ENCODE results near the gene SERTAD4. TPM values are rescaled to one million over a fixed set of nuclear protein-coding genes. Genes with fewer than 3 reads are reported as not detected.

Gene SERTAD4
- polyA plus RNA-seq, 3 donors, result not detected

DNA sequence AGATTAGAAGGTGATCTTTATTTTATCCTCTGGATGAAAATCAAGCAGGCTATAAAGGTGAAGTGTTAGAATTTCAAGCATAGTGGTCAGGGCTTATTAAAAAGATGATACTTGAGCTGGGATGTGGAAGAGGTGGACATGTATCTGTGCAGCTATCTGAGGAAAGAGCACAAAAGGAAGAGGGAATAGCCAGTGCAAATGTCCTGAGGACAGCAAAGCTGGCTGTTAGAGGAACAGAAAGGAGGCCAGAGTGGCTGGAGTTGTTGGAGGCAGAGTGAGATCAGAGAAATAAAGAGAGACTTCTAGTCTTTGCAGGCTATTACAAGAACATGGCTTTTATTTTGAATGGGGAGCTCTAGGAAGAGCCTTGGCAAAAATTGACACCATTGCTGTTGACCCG lies 4.4 kb upstream of the SERTAD4 start:
- no peak overlapping the region for H3K9ac ChIP-seq (ENCODE audit: insufficient read depth, low read length, poor library complexity, severe bottlenecking)
- no peak overlapping the region for H3K4me3 ChIP-seq (replicated peaks in 1 of 3; ENCODE audit: low read depth in 2 of 3, low read length in 3 of 3)
- no peaks in the 10 kb centered on the region for H3K79me2 ChIP-seq (ENCODE audit: insufficient read depth, low read length)
- Mint-ChIP-seq H3K9me3 (peaks cover 0 to 7% (median 2%) of the 10 kb centered on the region in 7 donors), H3K27me3 (ENCODE audit: low read depth in 3 of 3) (peaks cover 10 to 42% (median 26%) of the 10 kb centered on the region in 3 donors), H3K4me1 (peaks cover 3% of the 10 kb centered on the region), H3K27ac (no peak overlapping the region), H3K4me3 (no peak overlapping the region), H3K36me3 (peaks cover 0 to 1% of the 10 kb centered on the region in 2 donors)
- no peak overlapping the region for H3K4me2 ChIP-seq (replicated peaks; ENCODE audit: extremely low read depth, low read length, poor library complexity, severe bottlenecking)
- no peaks in the 10 kb centered on the region for H4K20me1 ChIP-seq (ENCODE audit: insufficient read depth, low read length)
- peaks cover 0 to 9% of the 10 kb centered on the region in 2 donors for H3K9me3 ChIP-seq (replicated peaks in 1 of 2; ENCODE audit: control insufficient read depth in 1 of 2, insufficient read depth in 1 of 2, low read length in 2 of 2)
- H3K27ac ChIP-seq (ENCODE audit: low read depth in 1 of 2, low read length in 2 of 2), result no peak overlapping the region
- no peaks in the 10 kb centered on the region for H3K36me3 ChIP-seq (replicated peaks in 1 of 2; ENCODE audit: control insufficient read depth in 1 of 2, insufficient read depth in 2 of 2, low read length in 2 of 2)
- intact Hi-C loops (cut with micrococcal nuclease), result no loop called here
- no peak overlapping the region for H2AFZ ChIP-seq (ENCODE audit: insufficient read depth, low read depth, low read length, poor library complexity, severe bottlenecking)
- H3K27me3 ChIP-seq (ENCODE audit: control insufficient read depth in 2 of 2, insufficient read depth in 2 of 2, low read length in 2 of 2), result peaks cover 35 to 55% of the 10 kb centered on the region in 2 donors
- 93% methylated on average over 1 of the region's 1 CpG for WGBS (ENCODE audit: insufficient coverage)
- no peak for DNase-seq
- no peak for TF ChIP-seq CTCF (IDR thresholded peaks at IDR 0.05)
- no peaks in the 10 kb centered on the region for H3K4me1 ChIP-seq (ENCODE audit: control insufficient read depth in 1 of 2, insufficient read depth in 2 of 2, low read length in 2 of 2)

GRCh38 chr1:210230149-210230695 lies 2.4 kb upstream of the SERTAD4 start:
- no peaks in the 10 kb centered on the region for H3K4me1 ChIP-seq (ENCODE audit: control insufficient read depth in 1 of 2, insufficient read depth in 2 of 2, low read length in 2 of 2)
- no peak for DNase-seq
- H2AFZ ChIP-seq (ENCODE audit: insufficient read depth, low read depth, low read length, poor library complexity, severe bottlenecking), result no peak overlapping the region
- no peak overlapping the region for H3K4me2 ChIP-seq (replicated peaks; ENCODE audit: extremely low read depth, low read length, poor library complexity, severe bottlenecking)
- Mint-ChIP-seq H3K4me1 (peaks cover 3% of the 10 kb centered on the region), H3K4me3 (peak overlapping the region in 1 of 2 donors; percentile 61), H3K27ac (no peak overlapping the region), H3K36me3 (peaks cover 0 to 1% of the 10 kb centered on the region in 2 donors), H3K9me3 (peaks cover 0 to 11% (median 3%) of the 10 kb centered on the region in 7 donors), H3K27me3 (ENCODE audit: low read depth in 3 of 3) (peaks cover 22 to 56% (median 40%) of the 10 kb centered on the region in 3 donors)
- H3K27me3 ChIP-seq (ENCODE audit: control insufficient read depth in 2 of 2, insufficient read depth in 2 of 2, low read length in 2 of 2), result peaks cover 51 to 75% of the 10 kb centered on the region in 2 donors
- no peaks in the 10 kb centered on the region for H4K20me1 ChIP-seq (ENCODE audit: insufficient read depth, low read length)
- H3K79me2 ChIP-seq (ENCODE audit: insufficient read depth, low read length), result no peaks in the 10 kb centered on the region
- TF ChIP-seq CTCF (IDR thresholded peaks at IDR 0.05), result no peak
- intact Hi-C loops (cut with micrococcal nuclease), result no loop called here
- H3K36me3 ChIP-seq (replicated peaks in 1 of 2; ENCODE audit: control insufficient read depth in 1 of 2, insufficient read depth in 2 of 2, low read length in 2 of 2), result no peaks in the 10 kb centered on the region
- H3K9ac ChIP-seq (ENCODE audit: insufficient read depth, low read length, poor library complexity, severe bottlenecking), result no peak overlapping the region
- H3K4me3 ChIP-seq (replicated peaks in 1 of 3; ENCODE audit: low read depth in 2 of 3, low read length in 3 of 3), result no peak overlapping the region
- H3K9me3 ChIP-seq (replicated peaks in 1 of 2; ENCODE audit: control insufficient read depth in 1 of 2, insufficient read depth in 1 of 2, low read length in 2 of 2), result peaks cover 0 to 9% of the 10 kb centered on the region in 2 donors
- H3K27ac ChIP-seq (ENCODE audit: low read depth in 1 of 2, low read length in 2 of 2), result no peak overlapping the region

All from CD14-positive monocyte (primary cell).